ENCODE measurements around the gene DNAH9.

- TF ChIP-seq SUZ12 (IDR thresholded peaks at IDR 0.05; ENCODE audit: extremely low read depth, insufficient read depth, insufficient read length) (no peak), YY1 (IDR thresholded peaks at IDR 0.05; ENCODE audit: insufficient read depth, insufficient read length) (no peak)
Measured at GRCh38 chr17:11558681-11559234, 39.5 kb upstream of the DNAH9 start.
